CD4-positive, alpha-beta T cell treated with Interleukin-10 for 1 hour (primary cell): Measurements from ENCODE around the gene KDELR3.
A peak's percentile ranks its signal among the peaks of the same experiment; 100 is the strongest.

Source experiments
- DNase-seq: peaks from one replicate; pipeline ENCODE4 v3.0.0-alpha.2; 2020

KDELR3 gene

DNA sequence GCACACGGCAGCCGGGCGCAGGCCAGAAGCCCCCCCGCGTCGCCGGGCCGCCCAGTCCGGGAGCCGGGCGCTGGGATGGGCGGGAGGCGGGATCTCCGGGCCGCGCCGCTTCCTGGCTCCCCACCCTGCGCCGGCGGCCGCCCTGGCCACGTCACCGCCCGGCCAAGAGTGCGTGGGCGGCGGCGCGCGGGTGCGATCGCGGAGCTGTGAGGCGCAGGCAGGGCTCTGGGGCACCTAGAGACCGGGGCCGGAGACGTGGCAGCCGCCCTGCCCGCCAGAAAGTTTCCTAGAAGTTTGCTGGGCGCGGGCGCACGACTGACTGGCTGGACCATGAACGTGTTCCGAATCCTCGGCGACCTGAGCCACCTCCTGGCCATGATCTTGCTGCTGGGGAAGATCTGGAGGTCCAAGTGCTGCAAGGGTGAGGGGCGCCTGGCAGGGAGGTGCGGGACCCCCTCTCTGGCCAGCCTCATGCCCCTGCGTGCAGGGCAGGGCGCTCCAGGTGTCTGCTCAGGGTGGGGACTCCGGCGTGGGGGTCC is at the start of gene KDELR3:
Gene KDELR3, plus strand, starts transcription at position 193 of the 539 bp plus-strand sequence. Its CDS starts 138 bp downstream, at position 331.
- peak; percentile 35 for DNase-seq

- no peak for DNase-seq
These were observed 49.3 kb upstream of the KDELR3 start for GRCh38 chr22:38418589-38418988.

- no peak for DNase-seq
These were observed 48.6 kb upstream of the KDELR3 start for GRCh38 chr22:38419121-38419857.

DNA sequence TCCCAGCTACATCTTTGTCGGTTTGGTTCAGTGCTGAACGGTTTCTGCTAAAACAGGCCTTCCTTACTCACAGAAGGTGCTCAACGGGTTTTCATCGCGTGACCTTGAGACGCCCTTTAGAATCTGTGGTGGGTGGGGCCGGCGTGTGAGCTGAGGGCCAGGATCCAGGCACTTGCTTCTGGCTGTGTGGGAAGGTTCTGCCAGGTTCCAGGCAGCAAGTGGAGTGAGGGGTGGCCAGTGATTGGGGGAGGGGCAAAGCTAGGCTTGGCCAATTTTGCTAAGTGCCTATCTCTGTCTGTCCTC is 48.1 kb upstream of the KDELR3 start:
- DNase-seq = no peak

DNA sequence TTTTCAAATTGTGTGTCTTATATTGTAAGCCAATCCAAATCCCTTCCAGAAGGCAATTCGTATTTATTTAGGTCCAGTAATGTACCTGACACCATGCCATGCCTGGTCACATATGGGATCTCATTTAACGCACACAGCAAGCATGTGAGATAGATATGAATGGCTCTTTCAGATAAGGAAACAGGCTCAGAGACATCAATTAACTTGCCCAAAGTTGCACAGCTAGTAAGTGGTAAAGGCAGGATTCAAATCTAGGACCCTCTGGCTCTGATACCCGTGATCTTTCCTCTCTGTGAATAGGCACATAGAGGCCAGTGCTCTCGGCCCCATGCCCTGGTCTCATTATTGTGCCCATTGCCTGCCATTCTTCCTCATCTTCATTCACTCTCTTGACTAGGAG is 47.2 kb upstream of the KDELR3 start:
- no peak for DNase-seq

DNA sequence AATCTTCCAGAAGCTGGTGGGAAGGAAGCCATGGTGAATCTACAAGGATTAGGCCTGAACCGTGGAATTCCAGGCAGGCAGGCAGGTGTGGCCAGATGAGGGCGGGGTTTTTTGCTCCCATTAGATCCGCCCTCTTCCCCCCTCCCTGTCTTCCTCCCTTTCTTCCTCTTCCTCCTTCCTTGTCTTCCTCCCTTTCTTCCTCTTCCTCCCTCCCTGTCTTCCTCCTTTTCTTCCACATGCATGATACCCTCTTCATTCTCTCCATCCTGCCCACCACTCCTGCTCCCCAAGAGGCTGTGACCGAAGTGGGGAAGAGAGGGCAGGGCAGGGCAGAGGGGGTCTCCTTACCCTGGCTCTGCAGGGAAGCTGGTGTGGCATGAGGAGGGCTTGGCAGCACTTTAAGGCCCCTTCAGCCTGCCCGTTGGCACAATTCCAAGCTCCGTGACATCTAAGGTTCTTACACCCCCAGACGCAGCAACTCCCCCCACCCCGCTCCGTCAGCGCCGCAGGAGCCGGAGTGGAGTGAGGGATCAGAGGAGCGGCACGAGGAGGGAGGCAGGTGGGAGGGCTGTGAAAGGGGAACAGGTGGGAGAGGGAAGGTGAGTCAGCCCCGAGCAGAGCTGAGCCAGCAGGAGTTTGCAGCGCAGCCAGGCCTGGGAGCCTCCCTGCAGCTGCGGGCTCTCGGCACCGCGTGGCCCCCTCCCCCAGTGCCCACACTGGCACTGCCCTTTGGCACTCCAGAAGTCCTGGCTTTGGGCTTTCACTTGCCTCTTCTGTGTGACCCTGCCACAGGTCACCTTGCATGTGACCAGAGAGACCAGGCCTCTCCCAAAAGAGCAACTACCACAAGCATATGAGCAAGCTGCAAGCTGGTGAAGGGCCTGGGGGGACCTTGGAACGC is 45.0 kb upstream of the KDELR3 start:
- no peak for DNase-seq

- DNase-seq = no peak
These were observed 44.1 kb upstream of the KDELR3 start for GRCh38 chr22:38423512-38424503.

- DNase-seq = no peak
These were observed 43.3 kb upstream of the KDELR3 start for GRCh38 chr22:38424525-38425080.

- no peak for DNase-seq
These were observed 41.3 kb upstream of the KDELR3 start for GRCh38 chr22:38426628-38427027.

DNA sequence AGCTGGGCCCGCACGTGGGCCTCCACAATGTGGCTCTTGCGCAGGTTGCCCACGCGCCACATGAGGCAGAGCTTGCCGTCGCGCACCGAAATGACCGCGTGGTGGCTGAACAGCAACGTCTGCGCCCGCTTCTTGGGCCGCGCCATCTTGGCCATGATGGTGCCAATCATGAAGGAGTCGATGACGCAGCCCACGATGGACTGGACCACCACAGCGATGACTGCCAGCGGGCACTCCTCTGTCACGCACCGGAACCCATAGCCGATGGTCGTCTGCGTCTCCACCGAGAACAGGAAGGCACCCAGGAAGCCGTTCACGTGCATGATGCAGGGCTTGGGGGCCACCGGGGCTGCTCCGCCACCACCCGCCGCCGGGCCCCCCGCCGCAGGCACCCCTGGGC is 40.4 kb upstream of the KDELR3 start:
- no peak for DNase-seq

DNA sequence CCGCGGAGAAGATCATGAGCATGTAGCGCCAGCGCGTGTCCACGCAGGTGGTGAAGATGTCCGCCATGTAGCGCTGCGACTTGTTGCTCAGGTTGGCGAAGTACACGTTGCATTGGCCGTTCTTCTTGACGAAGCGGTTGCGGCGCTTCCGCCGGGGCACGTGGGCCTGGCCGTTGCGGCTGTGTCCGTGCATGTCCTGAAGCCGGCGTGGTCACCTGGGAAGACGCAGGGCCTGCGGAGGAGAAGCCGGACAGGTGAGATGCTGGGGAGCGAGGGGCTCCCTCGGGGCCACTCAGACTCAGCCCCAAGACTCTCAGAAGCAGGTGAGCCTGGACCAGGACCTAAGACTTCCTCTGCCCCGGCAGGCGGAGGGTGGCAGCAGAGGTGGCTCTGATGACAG is 40.0 kb upstream of the KDELR3 start:
- no peak for DNase-seq

GRCh38 chr22:38428714-38429113 is 39.2 kb upstream of the KDELR3 start:
- DNase-seq = no peak

GRCh38 chr22:38429499-38430068 is 38.3 kb upstream of the KDELR3 start:
- DNase-seq = no peak

DNA sequence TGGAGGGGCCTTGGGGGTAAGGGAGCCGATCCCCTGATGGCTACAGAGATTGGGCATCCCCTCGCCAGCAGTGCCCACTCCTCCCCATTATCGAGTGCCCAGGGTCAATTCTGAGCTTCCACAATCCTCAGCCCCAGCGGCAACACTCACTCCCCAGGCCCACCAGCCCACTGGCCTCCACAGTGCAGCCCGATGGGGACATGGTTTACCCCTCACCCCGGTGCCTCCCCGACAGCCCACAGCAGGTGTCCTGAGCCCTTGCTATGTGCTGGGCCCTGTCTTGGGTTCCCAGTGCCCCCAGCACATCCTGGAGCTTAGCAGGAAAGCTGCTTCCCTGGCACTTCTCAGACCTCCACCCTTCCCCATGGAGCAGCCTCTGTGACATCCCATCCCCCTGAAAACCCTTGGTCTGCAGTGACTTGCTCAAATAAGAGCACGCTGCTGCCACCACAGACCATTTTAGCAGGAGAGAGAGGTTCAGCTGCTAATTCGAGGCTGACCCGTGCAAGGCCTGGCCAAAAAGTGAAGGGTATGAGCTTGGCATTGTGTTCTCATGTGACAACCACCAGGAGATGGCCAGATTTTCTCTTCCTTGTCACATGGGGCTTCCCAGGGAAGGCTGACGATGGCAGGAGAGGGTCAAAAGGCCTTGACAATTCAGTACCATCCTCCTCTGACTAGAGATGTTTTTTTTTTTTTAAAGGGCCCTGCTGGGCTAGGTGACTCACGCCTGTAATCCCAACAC is 36.5 kb upstream of the KDELR3 start:
- DNase-seq = no peak

GRCh38 chr22:38432264-38432663 is 35.6 kb upstream of the KDELR3 start:
- DNase-seq = no peak

GRCh38 chr22:38433871-38434270 is 34.0 kb upstream of the KDELR3 start:
- DNase-seq = no peak

GRCh38 chr22:38435010-38435409 is 32.9 kb upstream of the KDELR3 start:
- no peak for DNase-seq

DNA sequence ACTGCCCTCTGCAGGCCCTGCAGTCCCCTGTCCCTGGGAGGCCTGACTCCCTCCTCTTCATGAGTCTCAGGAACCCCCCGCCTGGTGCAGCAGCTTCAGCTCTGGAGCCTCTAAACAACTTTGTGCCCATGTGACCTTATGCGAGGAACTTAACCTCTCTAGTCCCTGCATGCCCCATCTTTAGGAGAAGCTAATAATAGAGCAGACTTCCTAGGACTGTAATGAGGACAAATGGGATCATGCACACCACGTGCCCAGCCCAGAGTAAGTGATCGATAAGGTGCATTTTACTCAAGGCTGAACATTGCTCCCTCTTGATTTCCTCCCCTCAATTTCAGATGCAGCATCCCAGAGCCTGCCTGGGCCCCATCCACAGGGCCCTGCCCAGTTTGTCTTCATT is 31.9 kb upstream of the KDELR3 start:
- DNase-seq = no peak

- no peak for DNase-seq
These were observed 31.1 kb upstream of the KDELR3 start for GRCh38 chr22:38436629-38437395.

DNA sequence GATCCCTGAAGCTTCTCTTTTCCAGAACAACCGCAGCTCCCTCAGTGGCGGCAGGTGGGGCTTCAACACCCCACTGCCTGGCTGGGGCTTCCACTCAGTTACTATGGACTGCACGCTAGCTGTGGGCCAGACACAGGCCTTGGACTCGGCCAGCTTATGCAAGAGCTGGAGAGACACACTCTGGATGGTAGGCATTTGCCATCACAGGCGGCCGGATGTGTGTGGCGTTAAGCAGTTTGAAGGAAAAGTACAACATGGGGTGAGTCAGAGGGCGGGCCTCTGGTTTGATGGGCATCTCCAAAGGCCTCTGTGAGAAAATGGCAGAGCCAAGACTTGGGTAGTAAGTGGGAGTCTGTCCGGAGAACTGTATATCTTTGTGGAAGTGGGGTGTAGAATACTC is 30.5 kb upstream of the KDELR3 start:
- DNase-seq = no peak
